AG04450 (cell line): ENCODE data around the gene KIF5C. TPM values are rescaled to one million over a fixed set of nuclear protein-coding genes. Genes with fewer than 3 reads are reported as not detected.

Source experiments
- CTCF ChIA-PET: fragments of 300-600, 350-600 bp; formaldehyde crosslinking; extraction: SDS; loops from one replicate; lab custom pipeline; 2022; ENCODE audit warnings: antibody characterized with exemption, inconsistent platforms; lab: Charles Lee
- POLR2A ChIA-PET: fragments of 350-600 bp; formaldehyde crosslinking; extraction: SDS; loops from one replicate; lab custom pipeline; 2021; ENCODE audit warnings: antibody characterized with exemption, inconsistent platforms; lab: Yijun Ruan, JAX
- DNase-seq: peaks from one replicate; pipeline ENCODE4 v3.0.0-alpha.2; 2011; ENCODE audit warnings: low read depth, low spot score
- H3K27ac ChIP-seq: one replicate; pipeline ENCODE4 v1.5.1; 2012; ENCODE audit warnings: low read depth, low read length, control low read depth
- H3K27me3 ChIP-seq: one replicate; pipeline ENCODE4 v1.6.0; 2012; ENCODE audit warnings: low read length; ENCODE audit not compliant: control insufficient read depth, insufficient read depth
- H3K4me3 ChIP-seq: 2 replicates; pipeline ENCODE4 v1.5.1; 2011; ENCODE audit warnings: mild to moderate bottlenecking, low read depth, low read length, control low read depth
- H3K9me3 ChIP-seq: 2 replicates; pipeline ENCODE4 v1.5.1; 2012; ENCODE audit warnings: low read length; ENCODE audit not compliant: control insufficient read depth, insufficient read depth
- polyA plus RNA-seq: library from polyadenylated mRNA; depleted of rRNA; stranded (reverse); fragments of >200 nt; gene quantifications from 2 replicates; pipeline ENCODE4 v1.2.3, GENCODE V29; 2011
- TF ChIP-seq, protein P1 (sequence below): IDR thresholded peaks from 2 replicates; pipeline ENCODE4 v1.5.1; 2011; ENCODE audit warnings: low read depth, low read length, control low read depth, inconsistent platforms

Gene KIF5C
- polyA plus RNA-seq, 1 experiment, result 0.12 TPM

DNA sequence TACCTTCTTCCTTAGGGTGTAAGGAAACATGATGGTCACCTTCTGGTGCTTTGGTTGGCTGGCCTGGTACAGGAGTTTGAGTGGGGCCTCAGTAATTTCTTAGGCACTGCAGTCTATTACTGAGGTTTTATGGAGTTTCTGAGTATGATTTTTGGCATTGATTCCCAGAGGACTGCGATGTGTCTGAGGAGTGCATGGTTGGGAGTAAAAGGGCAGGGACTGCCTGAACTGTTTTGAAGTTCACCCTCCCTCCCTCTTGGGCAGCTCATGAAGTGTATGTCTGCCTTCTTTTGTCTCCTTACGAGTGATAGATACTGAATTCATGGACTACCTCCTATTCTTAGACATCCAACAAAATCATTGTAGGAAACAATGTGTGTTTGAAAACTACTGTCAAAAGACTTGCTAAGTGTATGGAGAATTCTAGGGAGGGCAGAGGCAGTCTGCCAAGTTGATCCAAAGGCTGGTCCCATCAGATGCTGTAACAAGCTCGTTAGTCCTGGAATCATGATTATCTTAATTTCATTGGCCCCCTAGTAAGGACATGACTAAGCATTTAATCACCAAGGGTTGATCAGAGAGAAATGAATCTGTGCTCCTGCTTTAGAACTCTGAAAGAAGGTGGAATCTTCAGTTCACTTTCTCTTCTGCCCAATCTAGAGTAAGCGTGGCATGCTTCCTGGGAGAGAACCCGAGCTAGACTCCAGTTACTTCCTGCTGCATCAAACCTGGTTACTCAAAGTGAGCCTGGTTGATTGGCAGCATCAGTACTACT, 190.0 kb downstream of the KIF5C start:
- Histone ChIP-seq H3K9me3 (no peaks in the 10 kb centered on the region), H3K27ac (no peak overlapping the region), H3K27me3 (no peaks in the 10 kb centered on the region), H3K4me3 (no peak overlapping the region)
- DNase-seq, result no peak
- ChIA-PET CTCF (interaction anchor here (1.2 kb wide), 1 partner anchor 496 kb away, joined by 3 read pairs; no protein-coding TSS in a partner anchor), POLR2A (no interaction called here)
- TF ChIP-seq, protein P1, sequence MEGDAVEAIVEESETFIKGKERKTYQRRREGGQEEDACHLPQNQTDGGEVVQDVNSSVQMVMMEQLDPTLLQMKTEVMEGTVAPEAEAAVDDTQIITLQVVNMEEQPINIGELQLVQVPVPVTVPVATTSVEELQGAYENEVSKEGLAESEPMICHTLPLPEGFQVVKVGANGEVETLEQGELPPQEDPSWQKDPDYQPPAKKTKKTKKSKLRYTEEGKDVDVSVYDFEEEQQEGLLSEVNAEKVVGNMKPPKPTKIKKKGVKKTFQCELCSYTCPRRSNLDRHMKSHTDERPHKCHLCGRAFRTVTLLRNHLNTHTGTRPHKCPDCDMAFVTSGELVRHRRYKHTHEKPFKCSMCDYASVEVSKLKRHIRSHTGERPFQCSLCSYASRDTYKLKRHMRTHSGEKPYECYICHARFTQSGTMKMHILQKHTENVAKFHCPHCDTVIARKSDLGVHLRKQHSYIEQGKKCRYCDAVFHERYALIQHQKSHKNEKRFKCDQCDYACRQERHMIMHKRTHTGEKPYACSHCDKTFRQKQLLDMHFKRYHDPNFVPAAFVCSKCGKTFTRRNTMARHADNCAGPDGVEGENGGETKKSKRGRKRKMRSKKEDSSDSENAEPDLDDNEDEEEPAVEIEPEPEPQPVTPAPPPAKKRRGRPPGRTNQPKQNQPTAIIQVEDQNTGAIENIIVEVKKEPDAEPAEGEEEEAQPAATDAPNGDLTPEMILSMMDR, result no peak

DNA sequence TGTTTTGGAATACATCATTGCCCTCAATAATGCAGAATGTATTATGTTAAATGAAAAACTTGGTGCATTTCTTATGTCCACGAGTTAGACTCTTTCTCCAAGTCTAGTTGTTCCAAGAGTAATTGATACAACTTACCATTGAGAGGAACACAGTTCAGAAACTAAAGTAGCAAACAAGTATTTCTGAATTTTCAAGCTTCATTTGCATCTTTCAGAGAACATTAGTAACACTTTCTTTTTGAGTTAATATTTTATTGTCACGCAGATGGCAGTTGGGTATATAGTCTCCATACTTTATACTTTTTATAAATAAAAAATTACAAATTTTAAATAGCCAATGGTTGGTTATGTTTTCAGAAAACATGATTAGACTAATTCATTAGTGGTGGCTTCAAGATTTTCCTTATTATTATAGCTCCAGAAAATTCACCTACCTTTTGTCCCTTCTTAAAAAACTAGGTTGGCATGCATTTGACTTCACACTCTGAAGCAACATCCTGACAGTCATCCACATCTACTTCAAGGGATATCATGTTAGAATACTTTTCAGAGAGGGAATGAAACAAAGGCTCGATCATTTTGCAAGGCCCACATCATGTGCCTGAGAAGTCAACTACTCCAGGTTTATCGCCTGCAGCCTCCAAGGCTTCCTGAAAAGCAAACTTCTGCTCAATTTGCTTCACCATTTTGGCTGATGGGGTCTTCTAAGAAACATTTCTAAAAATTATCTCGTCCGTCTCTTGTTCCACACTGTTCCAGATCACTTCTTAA, 193.4 kb downstream of the KIF5C start:
- CTCF ChIA-PET, result interaction anchor here (0.6 kb wide), 1 partner anchor 505 kb away, joined by 5 read pairs; no protein-coding TSS in a partner anchor
- DNase-seq, result no peak
- no peaks in the 10 kb centered on the region for H3K27me3 ChIP-seq
- H3K9me3 ChIP-seq, result no peaks in the 10 kb centered on the region
- H3K27ac ChIP-seq, result peak overlapping the region; percentile 62
- H3K4me3 ChIP-seq, result no peak overlapping the region
- TF ChIP-seq, protein P1, result no peak
- POLR2A ChIA-PET, result no interaction called here

DNA sequence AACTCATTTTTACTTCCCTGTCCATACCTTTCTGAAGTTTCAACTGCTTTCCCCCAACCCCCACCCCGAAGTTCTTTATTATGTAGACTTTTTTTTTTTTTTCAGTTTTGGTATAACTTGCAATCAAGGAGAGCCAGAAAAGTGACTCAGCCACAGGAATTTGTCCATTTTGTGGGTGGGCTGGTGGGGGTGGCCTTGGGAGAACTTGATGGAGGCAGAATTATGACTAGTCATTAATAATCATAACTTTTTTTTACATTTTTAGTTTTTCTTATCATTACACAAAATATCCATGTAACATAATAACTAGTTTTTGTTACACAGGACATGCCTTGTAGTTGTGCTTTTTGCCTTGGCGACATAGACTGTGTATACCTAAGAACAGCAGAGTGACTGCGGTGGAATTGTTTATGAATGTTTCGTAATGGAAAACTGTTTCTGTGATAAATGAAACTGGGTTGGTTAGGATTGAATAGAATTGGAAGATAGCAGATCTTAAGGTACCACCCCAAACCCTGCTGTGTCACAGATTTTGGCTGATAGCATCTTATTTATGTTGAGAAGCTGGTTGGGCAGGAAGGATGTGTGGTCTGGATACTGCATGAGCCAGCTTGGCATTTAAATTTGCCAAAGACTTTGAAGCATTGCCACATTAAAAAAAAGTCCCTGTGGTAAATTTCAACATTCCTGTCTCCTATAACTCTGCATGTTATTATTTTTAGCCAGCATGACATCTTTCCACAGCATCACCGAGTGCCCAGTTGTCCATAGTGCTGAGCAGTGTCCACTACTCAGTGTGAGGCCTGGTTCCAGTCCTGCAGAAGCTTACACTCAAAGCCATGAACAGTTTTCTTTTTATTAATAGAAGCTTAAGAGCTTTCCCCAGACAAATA, 194.2 kb downstream of the KIF5C start:
- POLR2A ChIA-PET, result interaction anchor here (0.9 kb wide), 1 partner anchor 8 kb away, joined by 4 read pairs; no protein-coding TSS in a partner anchor
- CTCF ChIA-PET, result no interaction called here

DNA sequence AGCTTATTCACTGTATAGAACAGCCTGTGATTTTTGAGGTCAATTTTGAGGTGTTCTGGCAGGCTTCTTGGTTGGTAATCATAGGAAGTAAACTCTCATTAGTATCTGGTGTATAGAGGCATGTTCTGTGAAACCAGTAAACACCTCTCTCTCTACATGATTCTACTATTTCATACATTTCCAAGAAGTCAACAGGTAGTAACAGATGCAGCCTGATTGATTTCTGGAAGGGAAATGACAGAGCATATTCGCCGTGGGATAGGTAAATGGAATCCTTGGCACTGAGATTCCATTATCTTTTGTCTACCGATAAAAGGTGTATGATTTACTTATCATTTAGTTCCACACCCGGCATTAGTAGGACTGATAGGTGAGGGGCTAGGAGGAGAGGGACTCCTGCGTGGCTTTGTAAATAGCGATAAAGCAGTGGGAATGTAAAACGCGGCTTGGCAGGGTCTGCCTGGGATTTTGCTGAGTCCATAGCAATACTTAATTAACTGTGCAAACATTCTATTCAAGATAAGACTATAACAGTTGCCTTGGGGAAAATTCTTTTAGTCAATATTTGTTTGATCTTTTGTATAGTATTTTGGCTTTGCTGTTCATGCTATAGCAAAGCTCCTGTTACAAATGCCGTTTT, 195.8 kb downstream of the KIF5C start:
- TF ChIP-seq, protein P1, result no peak
- no peaks in the 10 kb centered on the region for H3K9me3 ChIP-seq
- CTCF ChIA-PET, result no interaction called here
- H3K4me3 ChIP-seq, result no peak overlapping the region
- no peaks in the 10 kb centered on the region for H3K27me3 ChIP-seq
- no peak overlapping the region for H3K27ac ChIP-seq
- DNase-seq, result no peak
- POLR2A ChIA-PET, result interaction anchor here (0.6 kb wide), 1 partner anchor 536 kb away, joined by 3 read pairs; no protein-coding TSS in a partner anchor

More for the DNA sequence above, 194.2 kb downstream of the KIF5C start:
- TF ChIP-seq, protein P1, result no peak
- peak; percentile 29 for DNase-seq
- H3K27me3 ChIP-seq, result no peaks in the 10 kb centered on the region
- H3K9me3 ChIP-seq, result no peaks in the 10 kb centered on the region
- H3K4me3 ChIP-seq, result no peak overlapping the region
- H3K27ac ChIP-seq, result peak overlapping the region; percentile 62
